Measurements from ENCODE around the gene OR52A1. TPM values are rescaled to one million over a fixed set of nuclear protein-coding genes. Genes with fewer than 3 reads are reported as not detected.

The OR52A1 gene
- total and polyA plus RNA-seq, 2 of the 8 experiments (the other 6 are each of a cell fraction or from before 2014, with no cell fraction given), result 5.9 to 12.2 TPM

DNA sequence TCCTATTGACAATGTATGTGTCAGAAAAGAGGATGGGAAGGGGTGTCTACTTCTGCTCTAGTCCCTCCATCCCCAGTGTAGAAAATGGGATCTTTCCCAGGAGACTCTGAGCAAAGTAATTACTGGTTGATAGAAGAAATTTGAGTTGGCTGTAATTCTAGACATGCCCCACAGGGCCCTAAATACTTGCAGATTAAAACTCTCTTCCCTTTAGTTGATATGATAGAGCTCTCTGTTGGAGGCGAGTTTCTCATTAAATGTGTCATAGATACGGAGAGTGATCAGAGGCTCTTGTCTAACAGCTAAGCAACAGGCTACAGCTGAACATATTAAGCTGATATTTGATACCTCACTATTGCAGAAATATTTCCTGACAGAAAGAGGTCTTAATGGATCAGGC is 52.3 kb downstream of the OR52A1 start:
- POLR2A ChIA-PET (ENCODE audit: partially characterized antibody), result no interaction called here
- no peak overlapping the region for H3K4me3 ChIP-seq (ENCODE audit: extremely low read depth in 1 of 4, insufficient read depth in 2 of 4, low read depth in 3 of 4, low read length in 4 of 4)
- no peak overlapping the region for H3K56ac ChIP-seq (replicated peaks; ENCODE audit: insufficient read length, low read depth, low read length)
- no peaks in the 10 kb centered on the region for H3K79me1 ChIP-seq (ENCODE audit: low read depth, low read length)
- no peaks in the 10 kb centered on the region for H3K9me3 ChIP-seq (ENCODE audit: insufficient read depth in 2 of 2, low read depth in 1 of 2, low read length in 1 of 2)
- H3K27me3 ChIP-seq (replicated peaks in 1 of 4; ENCODE audit: control insufficient read depth in 3 of 4, extremely low read depth in 1 of 4, insufficient read depth in 3 of 4, low read length in 3 of 4), result no peaks in the 10 kb centered on the region
- 77% methylated on average over 2 of the region's 2 CpGs; no CpG with 5 or more reads in 1 of the 2 experiments for WGBS, 2 experiments (ENCODE audit: extremely low coverage in 1 of 2, insufficient coverage in 1 of 2, insufficient read length in 1 of 2, insufficient replicate concordance in 2 of 2, low coverage in 1 of 2, low lambda C conversion rate in 2 of 2, missing lambda C conversion rate in 1 of 2)
- no peaks in the 10 kb centered on the region for H4K20me1 ChIP-seq (replicated peaks in 1 of 2; ENCODE audit: control insufficient read depth in 1 of 2, insufficient read depth in 2 of 2, low read length in 2 of 2)
- no peaks in the 10 kb centered on the region for H3K79me2 ChIP-seq (ENCODE audit: control insufficient read depth in 1 of 2, insufficient read depth in 2 of 2, low read length in 2 of 2)
- no peaks in the 10 kb centered on the region for H3K4me1 ChIP-seq (replicated peaks in 1 of 4; ENCODE audit: control insufficient read depth in 3 of 4, insufficient read depth in 4 of 4, low read length in 3 of 4)
- H3K9ac ChIP-seq (replicated peaks in 1 of 4; ENCODE audit: extremely low read depth in 1 of 4, low read depth in 3 of 4, low read length in 3 of 4), result no peak overlapping the region; a peak in 1 of 7 replicates
- no peak overlapping the region for H2BK5ac ChIP-seq (ENCODE audit: low read depth, low read length)
- H3K36me3 ChIP-seq (ENCODE audit: control insufficient read depth in 2 of 4, insufficient read depth in 4 of 4, low read length in 3 of 4), result no peaks in the 10 kb centered on the region
- H3K23ac ChIP-seq (ENCODE audit: insufficient read length), result no peak overlapping the region
- no peak overlapping the region for H2AK5ac ChIP-seq (ENCODE audit: low read depth, low read length)
- H3K23me2 ChIP-seq (ENCODE audit: low read depth, low read length), result no peaks in the 10 kb centered on the region; the same call in 1 of the 2 replicates
- H2BK120ac ChIP-seq (replicated peaks; ENCODE audit: low read depth, low read length), result no peak overlapping the region
- H4K91ac ChIP-seq (replicated peaks; ENCODE audit: insufficient read length, low read length), result no peak overlapping the region
- peak overlapping the region; percentile 85; the same call in 1 of the 2 replicates for H2AFZ ChIP-seq (ENCODE audit: low read length)
- FAIRE-seq (no peak), DNase-seq (ENCODE audit: low read depth in 1 of 2, low spot score in 2 of 2) (no peak)
- H2BK20ac ChIP-seq (ENCODE audit: low read length), result no peak overlapping the region
- no peak overlapping the region for H2BK12ac ChIP-seq (ENCODE audit: low read depth, low read length)
- no peak overlapping the region for H3K14ac ChIP-seq (ENCODE audit: insufficient read length)
- no peak overlapping the region for H3K27ac ChIP-seq (ENCODE audit: low read depth, low read length)
- H2BK15ac ChIP-seq (ENCODE audit: low read length), result no peak overlapping the region
- H3K18ac ChIP-seq (ENCODE audit: extremely low read depth, low read length), result no peak overlapping the region
- no peak overlapping the region for H3K4ac ChIP-seq (replicated peaks; ENCODE audit: insufficient read length, low read depth, low read length)
- H4K5ac ChIP-seq (ENCODE audit: insufficient read length, low read depth, low read length), result no peak overlapping the region
- H4K8ac ChIP-seq (ENCODE audit: extremely low read depth, insufficient read depth, low read length), result no peak overlapping the region
- no peak overlapping the region for H3K4me2 ChIP-seq (ENCODE audit: insufficient read depth in 1 of 2, low read depth in 2 of 2, low read length in 2 of 2)
- CTCF ChIA-PET (ENCODE audit: partially characterized antibody), result no interaction called here
- TF ChIP-seq SIX5 (IDR thresholded peaks at IDR 0.05; ENCODE audit: low read depth, low read length), result no peak
- TF ChIP-seq EGR1 (IDR thresholded peaks at IDR 0.05; ENCODE audit: borderline replicate concordance, low read depth, low read length), result no peak
- TF ChIP-seq SIRT6 (IDR thresholded peaks at IDR 0.05; ENCODE audit: low read length), result no peak
- no peak for TF ChIP-seq HDAC2 (IDR thresholded peaks at IDR 0.05; ENCODE audit: borderline replicate concordance in 1 of 2, low read depth in 2 of 2, low read length in 2 of 2)
- no peak for TF ChIP-seq KDM4A (IDR thresholded peaks at IDR 0.05; ENCODE audit: low read depth, low read length, severe bottlenecking)
- no peak for TF ChIP-seq SIN3A (conservative IDR thresholded peaks at IDR 0.05 in 1 of 2, IDR thresholded peaks at IDR 0.05 in 1 of 2; ENCODE audit: low read depth in 1 of 2, low read length in 2 of 2)
- no peak for TF ChIP-seq SRF (IDR thresholded peaks at IDR 0.05; ENCODE audit: low read depth, low read length)
- TF ChIP-seq EP300 (IDR thresholded peaks at IDR 0.05; ENCODE audit: borderline replicate concordance in 1 of 2, low read depth in 2 of 2, low read length in 2 of 2), result no peak
- no peak for TF ChIP-seq CBX5 (IDR thresholded peaks at IDR 0.05; ENCODE audit: low read depth, low read length)
- TF ChIP-seq RBBP5 (IDR thresholded peaks at IDR 0.05; ENCODE audit: borderline replicate concordance, low read depth, low read length), result no peak
- no peak for TF ChIP-seq SUZ12 (IDR thresholded peaks at IDR 0.05; ENCODE audit: low read length)
- TF ChIP-seq GABPA (IDR thresholded peaks at IDR 0.05; ENCODE audit: borderline replicate concordance, insufficient read depth, low read length), result no peak
- no peak for TF ChIP-seq NRF1 (IDR thresholded peaks at IDR 0.05; ENCODE audit: low read depth, low read length)
- no peak for TF ChIP-seq CHD2 (IDR thresholded peaks at IDR 0.05; ENCODE audit: low read length)
- no peak for TF ChIP-seq TCF12 (IDR thresholded peaks at IDR 0.05; ENCODE audit: low read depth, low read length)
